BJ (cell line): ENCODE measurements around the gene GPR137B. TPM values are rescaled to one million over a fixed set of nuclear protein-coding genes. Genes with fewer than 3 reads are reported as not detected.
A peak's percentile ranks its signal among the peaks of the same experiment; 100 is the strongest.
"Not testable (repeated sequence)": the region's sequence is repeated elsewhere in the genome, so short reads cannot be mapped to it uniquely, and the experiment has no call there.

ENCODE experiments used
- CTCF ChIA-PET: fragments of 350-600 bp; formaldehyde crosslinking; extraction: SDS; loops from one replicate; lab custom pipeline; 2021; ENCODE audit warnings: antibody characterized with exemption, inconsistent platforms; lab: Yijun Ruan, JAX
- POLR2A ChIA-PET: fragments of 300-600 bp; sonication (Branson Sonifier 250); formaldehyde crosslinking; extraction: SDS; loops from one replicate; lab custom pipeline; 2021; ENCODE audit warnings: antibody characterized with exemption; lab: Charles Lee
- DNase-seq: peaks from one replicate; pipeline ENCODE4 v3.0.0-alpha.2; 2011; ENCODE audit warnings: low read depth
- H3K27me3 ChIP-seq: 2 replicates; pipeline ENCODE4 v1.6.0; 2011; ENCODE audit warnings: low read length; ENCODE audit not compliant: control insufficient read depth, insufficient read depth
- H3K36me3 ChIP-seq: 2 replicates; pipeline ENCODE4 v1.5.1; 2011; ENCODE audit warnings: low read length; ENCODE audit not compliant: control insufficient read depth, insufficient read depth
- H3K4me3 ChIP-seq: 2 replicates; pipeline ENCODE4 v1.5.1; 2011; ENCODE audit warnings: low read depth, mild to moderate bottlenecking, control low read depth, low read length
- polyA minus RNA-seq: library from RNA; depleted of rRNA, polyadenylated mRNA; stranded (reverse); fragments of >200 nt; gene quantifications from 2 replicates; pipeline ENCODE4 v1.2.3, GENCODE V29; 2011; rRNA and poly(A)+ RNA removed
- polyA plus RNA-seq: library from polyadenylated mRNA; depleted of rRNA; stranded (reverse); fragments of >200 nt; gene quantifications from 2 replicates; pipeline ENCODE4 v1.2.3, GENCODE V29; 2011; rRNA removed
- TF ChIP-seq, protein P1 (sequence below): IDR thresholded peaks from 2 replicates; pipeline ENCODE4 v1.5.1; 2011; ENCODE audit warnings: low read depth, mild to moderate bottlenecking, control low read depth, inconsistent platforms, low read length, moderate library complexity; ENCODE audit not compliant: insufficient read depth

Gene GPR137B, protein sequence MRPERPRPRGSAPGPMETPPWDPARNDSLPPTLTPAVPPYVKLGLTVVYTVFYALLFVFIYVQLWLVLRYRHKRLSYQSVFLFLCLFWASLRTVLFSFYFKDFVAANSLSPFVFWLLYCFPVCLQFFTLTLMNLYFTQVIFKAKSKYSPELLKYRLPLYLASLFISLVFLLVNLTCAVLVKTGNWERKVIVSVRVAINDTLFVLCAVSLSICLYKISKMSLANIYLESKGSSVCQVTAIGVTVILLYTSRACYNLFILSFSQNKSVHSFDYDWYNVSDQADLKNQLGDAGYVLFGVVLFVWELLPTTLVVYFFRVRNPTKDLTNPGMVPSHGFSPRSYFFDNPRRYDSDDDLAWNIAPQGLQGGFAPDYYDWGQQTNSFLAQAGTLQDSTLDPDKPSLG
- 6.8 and 7.8 TPM in 2 replicates for polyA plus RNA-seq
- 2.5 and 3.7 TPM in 2 replicates for polyA minus RNA-seq

DNA sequence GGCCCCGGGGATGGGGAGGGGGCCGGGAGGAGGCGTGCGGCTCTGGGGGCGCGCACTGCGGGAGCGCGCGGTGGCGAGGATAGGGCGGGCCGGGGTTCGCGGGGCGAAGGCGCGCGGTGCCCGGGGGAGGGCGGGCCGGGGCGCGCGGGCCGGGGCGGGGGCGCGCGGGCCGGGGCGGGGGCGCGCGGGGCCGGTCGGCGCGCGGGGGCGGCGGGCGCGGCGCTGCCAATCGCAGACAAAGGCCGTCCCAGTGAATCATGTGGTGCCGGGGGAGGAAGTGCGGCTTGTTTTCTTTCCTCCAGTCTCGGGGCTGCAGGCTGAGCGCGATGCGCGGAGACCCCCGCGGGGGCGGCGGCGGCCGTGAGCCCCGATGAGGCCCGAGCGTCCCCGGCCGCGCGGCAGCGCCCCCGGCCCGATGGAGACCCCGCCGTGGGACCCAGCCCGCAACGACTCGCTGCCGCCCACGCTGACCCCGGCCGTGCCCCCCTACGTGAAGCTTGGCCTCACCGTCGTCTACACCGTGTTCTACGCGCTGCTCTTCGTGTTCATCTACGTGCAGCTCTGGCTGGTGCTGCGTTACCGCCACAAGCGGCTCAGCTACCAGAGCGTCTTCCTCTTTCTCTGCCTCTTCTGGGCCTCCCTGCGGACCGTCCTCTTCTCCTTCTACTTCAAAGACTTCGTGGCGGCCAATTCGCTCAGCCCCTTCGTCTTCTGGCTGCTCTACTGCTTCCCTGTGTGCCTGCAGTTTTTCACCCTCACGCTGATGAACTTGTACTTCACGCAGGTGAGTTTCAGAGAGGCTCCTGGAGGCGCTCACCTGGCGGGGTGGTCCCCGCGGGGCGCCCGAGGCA is at the start of gene GPR137B:
GPR137B (plus strand) TSS at position 287 of the 851 bp plus-strand sequence; CDS start at position 371, 84 bp downstream.
- CTCF ChIA-PET = no interaction called here
- POLR2A ChIA-PET = no interaction called here
- H3K27me3 ChIP-seq = peaks cover 12% of the 10 kb centered on the region
- no peaks in the 10 kb centered on the region for H3K36me3 ChIP-seq
- peak within 1 kb of the TSS; percentile 70 for H3K4me3 ChIP-seq
- TF ChIP-seq, protein P1, sequence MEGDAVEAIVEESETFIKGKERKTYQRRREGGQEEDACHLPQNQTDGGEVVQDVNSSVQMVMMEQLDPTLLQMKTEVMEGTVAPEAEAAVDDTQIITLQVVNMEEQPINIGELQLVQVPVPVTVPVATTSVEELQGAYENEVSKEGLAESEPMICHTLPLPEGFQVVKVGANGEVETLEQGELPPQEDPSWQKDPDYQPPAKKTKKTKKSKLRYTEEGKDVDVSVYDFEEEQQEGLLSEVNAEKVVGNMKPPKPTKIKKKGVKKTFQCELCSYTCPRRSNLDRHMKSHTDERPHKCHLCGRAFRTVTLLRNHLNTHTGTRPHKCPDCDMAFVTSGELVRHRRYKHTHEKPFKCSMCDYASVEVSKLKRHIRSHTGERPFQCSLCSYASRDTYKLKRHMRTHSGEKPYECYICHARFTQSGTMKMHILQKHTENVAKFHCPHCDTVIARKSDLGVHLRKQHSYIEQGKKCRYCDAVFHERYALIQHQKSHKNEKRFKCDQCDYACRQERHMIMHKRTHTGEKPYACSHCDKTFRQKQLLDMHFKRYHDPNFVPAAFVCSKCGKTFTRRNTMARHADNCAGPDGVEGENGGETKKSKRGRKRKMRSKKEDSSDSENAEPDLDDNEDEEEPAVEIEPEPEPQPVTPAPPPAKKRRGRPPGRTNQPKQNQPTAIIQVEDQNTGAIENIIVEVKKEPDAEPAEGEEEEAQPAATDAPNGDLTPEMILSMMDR = no peak
- no peak for DNase-seq

- H3K27me3 ChIP-seq = no peaks in the 10 kb centered on the region
- no peak overlapping the region for H3K4me3 ChIP-seq
- ChIA-PET POLR2A (interaction anchor here (0.7 kb wide), 1 partner anchor 1615 kb away, joined by 3 read pairs; no protein-coding TSS in a partner anchor), CTCF (no interaction called here)
- no peaks in the 10 kb centered on the region for H3K36me3 ChIP-seq
- TF ChIP-seq, protein P1 = no peak
- no peak for DNase-seq
These were observed 49.4 kb upstream of the GPR137B start for GRCh38 chr1:236092899-236093298.

DNA sequence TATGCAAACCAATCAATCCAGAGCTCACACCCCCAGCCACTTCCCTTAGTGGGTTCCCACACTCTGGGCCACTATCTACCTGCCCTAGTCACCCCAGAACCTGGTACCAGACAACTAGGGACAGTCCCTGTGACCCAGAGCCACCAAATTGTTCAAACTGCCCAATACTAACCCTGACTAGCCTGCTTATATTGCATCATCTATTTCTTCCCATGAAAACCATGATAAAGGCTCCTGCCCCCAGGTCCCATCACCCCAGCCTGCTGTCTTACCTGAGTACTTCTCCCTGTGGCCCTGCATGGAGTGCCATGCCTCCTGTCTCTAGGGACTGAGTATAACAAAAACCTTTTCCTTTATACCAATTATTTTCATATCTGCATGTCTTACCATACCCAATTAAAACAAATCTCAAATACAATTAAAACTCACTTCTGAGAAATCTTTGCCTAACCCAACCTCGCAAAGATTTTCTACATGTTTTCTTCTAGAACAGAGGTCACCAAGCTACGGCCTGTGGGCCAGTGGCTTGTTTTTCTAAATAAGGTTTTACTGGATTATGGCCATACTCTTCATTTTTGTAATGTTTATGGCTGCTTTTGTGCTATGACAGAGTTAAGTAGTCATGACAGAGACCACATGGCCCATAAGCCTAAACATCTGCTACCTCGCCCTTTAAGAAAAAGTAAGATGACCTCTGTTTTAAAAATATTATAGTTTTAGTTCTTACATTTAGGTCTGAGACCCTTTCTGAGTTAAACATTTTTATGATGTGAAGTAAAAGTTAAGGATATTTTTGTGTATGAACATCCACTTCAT is 46.4 kb upstream of the GPR137B start:
- no peaks in the 10 kb centered on the region for H3K27me3 ChIP-seq
- H3K4me3 ChIP-seq = no peak overlapping the region
- no peaks in the 10 kb centered on the region for H3K36me3 ChIP-seq
- POLR2A ChIA-PET = no interaction called here
- TF ChIP-seq, protein P1 = no peak
- CTCF ChIA-PET = no interaction called here
- no peak for DNase-seq

- DNase-seq = peak; percentile 26
- CTCF ChIA-PET, H3K27me3 ChIP-seq, H3K36me3 ChIP-seq, POLR2A ChIA-PET, H3K4me3 ChIP-seq: not testable (repeated sequence)
These were observed 45.5 kb upstream of the GPR137B start for GRCh38 chr1:236096660-236097482.

DNA sequence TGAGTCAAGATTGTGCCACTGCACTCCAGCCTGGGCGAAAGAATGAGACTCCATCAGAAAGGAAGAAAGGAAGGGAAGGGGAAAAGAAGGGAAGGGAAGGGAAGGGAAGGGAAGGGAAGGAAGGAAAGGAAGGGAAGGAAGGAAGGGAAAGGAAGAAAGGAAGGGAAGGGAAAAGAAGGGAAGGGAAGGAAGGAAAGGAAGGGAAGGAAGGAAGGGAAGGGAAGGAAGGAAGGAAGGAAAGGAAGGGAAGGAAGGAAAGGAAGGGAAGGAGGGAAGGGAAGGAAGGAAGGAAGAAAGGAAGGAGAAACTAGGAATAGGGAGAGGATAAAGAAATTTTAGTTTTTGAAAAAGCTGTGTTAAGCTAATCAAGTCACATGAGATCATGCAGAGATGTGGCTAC is 44.1 kb upstream of the GPR137B start:
- Histone ChIP-seq H3K36me3 (no peaks in the 10 kb centered on the region), H3K4me3 (no peak overlapping the region), H3K27me3 (no peaks in the 10 kb centered on the region)
- POLR2A ChIA-PET = no interaction called here
- DNase-seq = no peak
- CTCF ChIA-PET = interaction anchor here (1.2 kb wide), 1 partner anchor 33 kb away, joined by 6 read pairs; the partner anchor contains the start of gene NID1
- TF ChIP-seq, protein P1 = no peak
